Activated CD4-positive, alpha-beta T cell treated with anti-CD3 and anti-CD28 coated beads, Interleukin-10, Interleukin-2, amounts not matched to agents 100 ng/mL and 50 ng/mL, durations not matched to agents 16 hours and 8 hours (primary cell): Measurements from ENCODE around the gene KCNMA1.

Experiments
- DNase-seq: peaks from one replicate; pipeline ENCODE4 v3.0.0-alpha.2; 2020

The KCNMA1 gene

GRCh38 chr10:76945166-76945565 is 692.4 kb downstream of the KCNMA1 start:
- DNase-seq: no peak

- DNase-seq: no peak
Measured at GRCh38 chr10:76944640-76945039, 693.0 kb downstream of the KCNMA1 start.

GRCh38 chr10:76942628-76943416 is 694.8 kb downstream of the KCNMA1 start:
- no peak for DNase-seq

- DNase-seq: no peak
Measured at GRCh38 chr10:76939933-76940468, 697.6 kb downstream of the KCNMA1 start.

GRCh38 chr10:76937181-76937600 is 700.4 kb downstream of the KCNMA1 start:
- DNase-seq: no peak

GRCh38 chr10:76935941-76936613 is 701.5 kb downstream of the KCNMA1 start:
- no peak for DNase-seq

- no peak for DNase-seq
Measured at GRCh38 chr10:76928565-76928964, 709.0 kb downstream of the KCNMA1 start.

GRCh38 chr10:76925636-76926405 is 711.8 kb downstream of the KCNMA1 start:
- no peak for DNase-seq

GRCh38 chr10:76922666-76923065 is 714.9 kb downstream of the KCNMA1 start:
- DNase-seq: no peak

GRCh38 chr10:76921383-76922010 is 716.1 kb downstream of the KCNMA1 start:
- no peak for DNase-seq

GRCh38 chr10:76920581-76920980 is 717.0 kb downstream of the KCNMA1 start:
- no peak for DNase-seq

- no peak for DNase-seq
Measured at GRCh38 chr10:76918106-76918505, 719.5 kb downstream of the KCNMA1 start.

- no peak for DNase-seq
Measured at GRCh38 chr10:76917071-76917470, 720.5 kb downstream of the KCNMA1 start.

- DNase-seq: no peak
Measured at GRCh38 chr10:76916536-76916935, 721.1 kb downstream of the KCNMA1 start.

GRCh38 chr10:76915316-76915715 is 722.3 kb downstream of the KCNMA1 start:
- no peak for DNase-seq

GRCh38 chr10:76911184-76911583 is 726.4 kb downstream of the KCNMA1 start:
- no peak for DNase-seq

- no peak for DNase-seq
Measured at GRCh38 chr10:76910184-76910962, 727.2 kb downstream of the KCNMA1 start.

- no peak for DNase-seq
Measured at GRCh38 chr10:76906256-76906655, 731.4 kb downstream of the KCNMA1 start.

GRCh38 chr10:76905251-76905650 is 732.4 kb downstream of the KCNMA1 start:
- no peak for DNase-seq

GRCh38 chr10:76903387-76903945 is 734.1 kb downstream of the KCNMA1 start:
- DNase-seq: no peak

- peak; percentile 4 for DNase-seq
Measured at GRCh38 chr10:76902949-76903348, 734.7 kb downstream of the KCNMA1 start.

GRCh38 chr10:76901701-76902100 is 735.9 kb downstream of the KCNMA1 start:
- no peak for DNase-seq
